Ureter (tissue), 1 donor: Measurements from ENCODE around the gene GDI2. TPM values are rescaled to one million over a fixed set of nuclear protein-coding genes. Genes with fewer than 3 reads are reported as not detected.
"Not testable (repeated sequence)": the region's sequence is repeated elsewhere in the genome, so short reads cannot be mapped to it uniquely, and the experiment has no call there.

Experiments used
- DNase-seq: peaks from one replicate; pipeline ENCODE4 v3.0.0-alpha.2; 2020; ENCODE audit warnings: low spot score
- total RNA-seq: library from RNA; stranded (reverse); gene quantifications from one replicate; pipeline ENCODE4 v1.2.4, GENCODE V29; 2023
- donor health status: DM: yes; HTN: yes; CAD: no.

GDI2 gene
- total RNA-seq, 1 donor from 2014 or later, result 193 TPM

DNA sequence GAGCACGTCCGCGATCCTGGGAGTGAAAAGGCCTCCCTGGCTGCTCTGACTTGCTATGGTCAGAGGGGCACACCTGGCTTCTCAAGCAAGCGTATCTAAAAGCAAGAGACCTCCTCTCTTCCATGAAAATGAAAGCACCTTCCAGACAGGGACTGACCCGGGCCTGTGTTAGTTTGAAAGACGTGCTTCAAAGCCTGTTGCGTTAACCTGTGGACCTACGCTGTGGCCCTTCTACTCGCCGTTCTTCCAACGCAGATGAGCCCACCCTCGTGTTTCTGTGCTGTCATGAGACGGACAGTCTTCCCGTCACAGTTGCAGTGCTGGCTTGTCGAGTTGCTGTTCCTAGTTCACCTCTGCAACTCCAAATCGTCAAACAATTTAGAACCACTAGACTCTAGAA is 15.5 kb upstream of the GDI2 start:
- DNase-seq, result no peak

DNA sequence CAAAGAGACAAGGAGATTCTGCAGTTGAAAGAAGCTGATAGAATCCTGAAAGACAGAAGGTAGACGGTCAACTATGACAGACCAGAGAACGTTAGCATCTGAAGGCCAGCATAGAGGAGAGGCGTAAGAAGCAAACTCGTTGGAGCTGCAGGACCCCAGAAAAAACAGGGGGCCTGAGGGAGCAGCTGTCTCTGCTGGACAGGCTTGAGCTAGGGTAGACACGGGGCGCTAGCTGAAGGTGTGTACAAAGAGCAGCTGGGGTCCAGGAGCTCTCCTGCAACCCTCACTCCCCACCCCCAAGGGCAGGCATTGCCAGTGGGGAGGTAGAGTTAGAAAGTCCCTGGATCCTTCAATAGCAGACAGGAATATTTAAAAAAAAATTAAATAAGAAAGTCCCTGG is 14.6 kb upstream of the GDI2 start:
- DNase-seq, result no peak

DNA sequence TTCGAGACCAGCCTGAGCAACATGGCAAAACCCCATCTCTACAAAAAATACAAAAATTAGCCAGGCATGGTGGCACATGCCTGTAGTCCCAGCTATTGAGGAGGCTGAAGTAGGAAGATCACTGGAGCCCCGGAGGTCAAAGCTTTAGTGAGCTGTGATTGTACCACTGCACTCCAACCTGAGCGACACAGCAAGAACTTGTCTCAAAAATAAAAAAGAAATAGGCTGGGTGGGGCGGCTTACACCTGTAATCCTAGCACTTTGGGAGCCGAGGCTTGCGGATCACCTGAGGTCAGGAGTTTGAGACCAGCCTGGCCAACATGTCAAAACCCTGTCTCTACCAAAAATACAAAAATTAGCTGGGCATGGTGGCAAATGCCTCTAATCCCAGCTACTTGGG is 13.3 kb upstream of the GDI2 start:
- DNase-seq, result not testable (repeated sequence)

DNA sequence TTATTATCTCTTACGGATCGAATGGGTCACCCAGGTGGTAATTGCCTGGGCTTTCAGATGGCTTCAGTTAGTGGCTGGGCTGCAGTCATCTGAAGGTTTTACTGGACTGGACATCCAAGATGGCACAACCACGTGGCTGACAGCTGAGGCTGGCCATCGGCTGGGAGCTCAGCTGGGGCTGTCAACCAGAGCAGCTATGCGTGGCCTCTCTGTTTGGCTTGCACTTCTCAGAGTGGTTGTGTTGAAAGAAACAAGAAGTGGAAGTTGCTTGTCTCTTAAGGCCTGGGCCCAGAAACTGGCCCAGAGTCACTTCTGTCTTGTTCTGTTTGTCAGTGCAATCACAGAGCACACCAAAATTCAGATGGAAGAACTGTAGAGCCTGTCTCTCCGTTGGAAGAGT is 5.7 kb upstream of the GDI2 start:
- no peak for DNase-seq

DNA sequence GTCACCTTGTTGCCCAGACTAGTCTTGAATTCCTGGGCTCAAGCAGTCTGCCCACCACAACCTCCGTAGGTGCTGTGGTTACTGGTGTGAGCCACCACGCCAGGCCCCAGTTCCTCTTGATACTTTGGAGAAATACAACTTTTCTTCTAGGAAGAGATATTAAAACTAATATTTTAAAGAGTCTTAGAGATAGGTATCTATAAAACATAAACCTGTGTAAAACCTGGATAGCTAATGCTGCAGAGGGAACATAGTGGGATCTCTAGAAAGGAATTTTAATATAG is 4.8 kb upstream of the GDI2 start:
- no peak for DNase-seq

DNA sequence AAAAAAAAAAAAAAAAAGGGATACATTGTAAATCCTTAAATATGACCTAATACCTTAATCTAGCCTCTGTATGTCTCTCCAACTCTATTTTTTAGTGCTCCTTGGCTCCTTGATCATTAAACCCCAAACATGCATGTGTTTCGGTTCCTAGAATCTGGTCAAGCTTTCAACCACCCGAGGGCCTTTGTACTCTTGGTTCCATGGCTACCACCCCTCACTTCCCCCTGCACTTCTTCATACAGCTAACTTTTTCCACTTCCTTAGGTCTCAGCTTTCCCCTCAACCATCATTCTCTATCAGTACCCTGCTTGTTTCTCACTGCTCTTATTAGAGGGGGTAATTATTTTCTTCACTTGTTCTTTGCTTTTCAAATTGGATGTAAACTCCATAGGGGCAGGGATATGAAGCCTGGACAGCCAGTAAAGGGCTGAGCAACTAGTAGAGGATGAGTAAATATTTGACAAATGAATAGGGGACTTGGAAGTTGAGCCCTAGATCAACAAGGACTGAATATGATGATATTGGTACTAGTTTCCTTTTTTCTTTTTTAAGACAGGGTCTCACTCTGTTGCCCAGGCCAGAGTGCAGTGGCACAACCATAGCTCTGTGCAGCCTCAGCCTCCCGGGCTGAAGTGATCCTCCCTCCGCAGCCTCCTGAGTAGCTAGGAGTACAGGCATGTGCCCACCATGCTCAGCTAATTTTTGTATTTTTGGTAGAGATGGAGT is 4.3 kb upstream of the GDI2 start:
- DNase-seq, result no peak

DNA sequence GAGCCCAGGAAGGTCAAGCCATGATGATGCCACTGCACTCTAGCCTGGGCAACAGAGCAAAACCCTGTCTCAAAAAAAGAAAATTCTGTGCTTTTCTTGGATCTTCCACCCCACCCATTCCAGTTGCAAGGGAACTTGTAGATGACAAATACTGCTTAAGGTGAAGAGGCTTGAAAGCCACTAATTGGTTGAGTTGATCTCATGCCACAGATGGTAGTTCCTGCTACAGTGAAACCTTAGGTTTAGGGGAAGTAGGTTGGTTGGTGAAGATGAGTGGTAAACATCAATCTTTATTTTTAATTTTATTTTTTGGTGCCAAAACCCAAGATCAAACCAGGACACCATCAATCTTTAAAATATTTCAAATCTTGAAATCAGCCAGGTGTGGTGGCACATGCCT is 2.9 kb upstream of the GDI2 start:
- DNase-seq, result no peak

DNA sequence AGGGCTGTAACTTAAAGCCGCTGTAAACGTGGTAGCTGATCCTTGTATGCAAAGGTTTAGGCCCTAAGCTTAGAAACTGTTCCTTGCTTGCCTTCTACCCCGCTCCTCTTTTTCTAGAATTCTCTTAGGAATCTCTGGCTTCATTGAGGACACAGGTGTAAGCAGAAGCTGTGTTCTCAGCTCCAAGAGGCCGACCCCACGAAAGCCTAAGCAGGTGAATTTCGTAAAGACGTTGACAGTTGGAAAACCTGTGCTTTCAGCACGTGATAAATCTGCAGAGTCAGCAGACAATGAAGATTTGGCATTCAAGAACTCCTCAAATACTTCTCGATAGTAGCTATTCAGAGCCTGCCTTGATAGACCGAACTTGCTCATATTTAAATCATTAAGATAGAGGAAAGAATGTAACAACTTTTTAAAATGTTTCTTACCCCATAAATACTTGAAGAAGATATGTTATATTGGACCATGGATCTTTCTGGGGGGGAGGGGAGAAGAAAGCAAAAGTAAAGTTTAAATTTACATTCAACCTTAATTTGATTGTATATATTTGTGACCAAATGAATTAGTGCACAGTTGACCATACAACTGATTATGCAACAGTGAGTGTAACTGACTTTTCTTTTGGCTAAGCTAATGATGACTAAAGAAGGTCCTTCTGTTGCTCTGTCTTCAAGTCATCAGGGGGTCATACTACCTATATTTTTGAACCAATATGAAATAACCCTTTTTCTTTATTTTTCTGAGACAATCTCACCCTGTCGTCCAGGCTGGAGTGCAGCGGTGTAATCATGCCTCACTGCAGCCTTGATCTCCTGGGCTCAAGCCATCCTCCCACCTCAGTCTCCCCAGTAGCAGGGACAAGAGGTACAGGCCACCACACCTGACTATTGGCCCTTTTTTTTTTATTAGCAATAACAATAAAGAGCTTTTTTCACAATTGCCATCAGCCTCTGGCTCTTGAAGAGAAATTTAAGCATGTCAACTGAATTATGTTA is 1.2 kb upstream of the GDI2 start:
- DNase-seq, result no peak

DNA sequence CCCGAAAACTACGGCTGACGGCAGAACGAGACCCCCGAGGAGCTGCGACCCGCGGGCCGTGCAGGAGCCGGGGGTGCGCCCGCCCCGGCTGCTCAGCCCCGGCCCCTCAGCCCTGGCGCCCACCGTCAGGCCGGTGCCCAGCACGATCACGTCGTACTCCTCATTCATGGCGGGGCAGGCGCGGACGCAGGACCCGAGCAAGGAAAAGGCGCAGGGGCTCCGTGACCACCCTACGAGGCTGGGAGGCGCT is 218 bp downstream of the GDI2 start:
- DNase-seq, result no peak

DNA sequence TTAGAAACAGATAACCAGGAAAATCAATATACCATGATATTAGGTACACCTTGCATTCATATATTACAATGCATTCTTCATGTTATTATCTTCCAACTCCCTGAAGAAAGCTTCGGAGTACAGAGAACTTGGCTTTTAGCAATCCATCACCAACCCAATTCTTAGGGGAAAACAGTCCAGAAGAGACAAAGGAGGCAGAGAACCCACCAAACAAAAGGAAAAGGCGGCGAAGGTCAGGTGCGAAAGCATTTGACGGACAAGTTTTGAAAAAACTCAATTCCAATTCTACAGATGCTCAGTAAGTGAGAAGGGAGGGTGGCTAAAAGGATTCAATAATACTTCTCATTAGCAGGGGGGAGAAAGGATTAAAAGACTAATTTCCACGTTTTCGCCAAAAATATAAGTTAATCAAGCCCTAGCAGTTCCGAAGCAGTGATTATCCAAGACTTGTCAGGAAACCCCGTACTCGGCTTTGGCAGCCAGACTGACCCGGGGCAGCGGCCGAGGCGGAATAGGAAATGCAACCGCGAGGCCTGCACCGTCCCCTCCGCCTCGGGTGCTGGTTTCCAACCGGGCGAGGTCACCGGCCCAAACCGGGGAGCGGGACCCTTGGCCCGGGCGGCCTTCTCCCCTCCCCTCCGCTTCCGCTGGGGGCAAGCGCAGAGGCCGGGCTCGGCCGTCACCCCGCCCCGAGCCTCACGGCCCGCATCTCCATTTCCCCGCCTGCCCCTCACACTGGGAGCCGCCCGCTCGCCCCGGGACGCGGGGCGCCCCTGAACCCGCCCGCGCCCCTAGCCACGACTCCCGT is 747 bp downstream of the GDI2 start:
- peak; percentile 62 for DNase-seq

DNA sequence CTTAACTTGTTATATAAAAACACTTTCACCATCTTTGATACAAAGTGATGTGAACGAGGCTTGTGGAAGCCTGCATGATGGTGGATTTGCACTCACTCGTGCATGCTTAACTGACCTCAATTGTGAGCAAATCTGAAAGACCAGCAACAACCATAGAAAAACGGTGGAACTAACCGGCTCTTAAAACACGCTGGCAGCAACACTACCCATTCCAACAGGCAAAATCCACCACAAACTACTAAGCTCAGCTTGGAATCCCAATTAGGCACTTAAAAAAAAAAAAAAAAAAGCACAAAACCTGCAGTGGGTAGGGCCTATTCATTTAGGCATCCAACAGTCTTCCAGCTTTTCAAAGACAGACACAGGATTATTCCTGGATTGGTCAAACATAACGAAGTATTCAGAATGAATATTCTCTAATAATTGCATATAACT is 1.8 kb downstream of the GDI2 start:
- no peak for DNase-seq

DNA sequence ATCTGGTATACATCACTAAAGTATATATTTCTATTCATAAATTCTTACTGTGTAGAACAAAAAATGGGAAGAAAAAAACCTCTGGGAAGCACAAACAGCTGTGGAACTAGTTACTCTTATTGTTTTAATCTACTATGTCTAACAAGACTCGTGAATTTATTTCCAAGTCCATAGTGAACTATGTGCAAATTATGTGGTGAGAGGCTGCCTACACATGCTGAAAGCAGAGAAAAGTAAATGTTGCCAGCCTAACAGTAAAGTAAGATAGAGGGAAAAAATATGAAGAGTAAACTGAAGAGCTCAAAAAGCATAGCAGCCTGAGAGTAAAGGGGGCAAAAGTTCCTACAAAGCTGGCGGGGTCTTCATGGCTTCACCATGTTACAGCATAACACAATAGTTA is 3.0 kb downstream of the GDI2 start:
- no peak for DNase-seq

DNA sequence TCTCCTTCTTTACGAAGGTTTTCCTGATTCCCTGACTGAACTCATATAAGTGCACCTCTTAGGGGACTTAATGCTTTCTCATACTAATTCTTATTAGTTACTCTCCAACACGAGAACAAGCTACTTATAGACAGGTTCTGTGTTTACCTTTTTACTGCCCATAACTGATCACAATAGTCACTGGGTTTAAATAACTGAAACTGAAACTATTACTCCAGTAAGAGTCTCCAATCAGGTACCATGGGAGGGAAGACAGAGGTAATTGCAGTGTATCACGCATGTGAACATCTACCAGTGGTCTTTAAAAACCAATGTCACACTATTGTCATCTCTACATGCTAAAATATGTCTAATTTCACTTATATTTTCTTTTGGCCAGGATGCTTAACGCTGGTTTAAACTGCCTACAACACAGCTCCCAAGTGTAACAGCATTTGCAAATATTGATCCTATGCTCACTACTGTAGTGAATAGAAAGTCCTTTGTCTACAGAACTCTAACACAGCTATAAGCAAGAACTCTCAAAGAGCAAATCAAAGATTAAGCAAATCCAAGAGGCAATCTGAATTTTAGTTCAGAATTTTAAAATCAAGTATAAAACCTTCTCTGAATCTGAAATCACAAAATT is 3.6 kb downstream of the GDI2 start:
- DNase-seq, result no peak

DNA sequence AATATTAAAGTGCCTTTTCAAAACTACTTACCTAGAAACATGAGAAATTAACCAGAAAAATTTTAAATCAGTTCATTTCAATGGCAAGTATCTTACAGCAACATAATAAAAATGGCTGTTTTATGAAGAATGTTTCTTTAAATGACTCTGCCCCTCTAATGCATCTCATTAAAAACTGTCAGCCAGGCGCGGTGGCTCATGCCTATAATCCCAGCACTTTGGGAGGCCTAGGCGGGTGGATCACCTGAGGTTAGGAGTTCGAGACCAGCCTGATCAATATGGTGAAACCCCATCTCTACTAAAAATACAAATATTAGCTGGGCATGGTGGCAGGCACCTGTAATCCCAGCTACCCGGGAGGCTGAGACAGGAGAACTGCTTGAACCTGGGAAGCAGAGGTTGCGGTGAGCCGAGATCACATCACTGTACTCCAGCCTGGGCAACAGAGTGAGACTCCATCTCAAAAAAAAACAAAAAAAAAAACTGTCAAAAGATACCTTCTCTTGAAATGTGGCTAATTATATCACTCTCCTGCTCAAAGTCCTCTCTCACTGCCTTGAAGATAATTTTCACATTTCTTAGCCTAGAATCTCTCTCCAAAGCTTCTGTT is 4.3 kb downstream of the GDI2 start:
- DNase-seq, result not testable (repeated sequence)

DNA sequence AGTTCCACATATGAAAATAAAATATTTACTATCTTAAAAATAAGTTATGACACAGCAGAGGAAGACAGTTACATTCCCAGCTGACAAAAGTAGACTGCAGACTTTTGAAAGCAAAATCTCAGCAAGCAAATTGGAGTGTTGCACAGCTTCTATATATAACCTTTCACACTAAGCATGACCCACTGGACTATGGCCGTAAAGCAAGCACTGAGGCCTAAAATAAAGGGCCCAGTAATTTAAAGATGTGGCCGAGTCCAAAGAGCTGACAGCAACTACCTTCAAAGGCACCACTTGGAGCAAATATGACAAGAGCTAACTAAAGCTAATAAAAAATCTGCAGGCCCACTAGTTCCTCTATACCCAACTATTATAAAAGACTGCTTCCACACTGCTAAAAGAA is 6.5 kb downstream of the GDI2 start:
- no peak for DNase-seq

DNA sequence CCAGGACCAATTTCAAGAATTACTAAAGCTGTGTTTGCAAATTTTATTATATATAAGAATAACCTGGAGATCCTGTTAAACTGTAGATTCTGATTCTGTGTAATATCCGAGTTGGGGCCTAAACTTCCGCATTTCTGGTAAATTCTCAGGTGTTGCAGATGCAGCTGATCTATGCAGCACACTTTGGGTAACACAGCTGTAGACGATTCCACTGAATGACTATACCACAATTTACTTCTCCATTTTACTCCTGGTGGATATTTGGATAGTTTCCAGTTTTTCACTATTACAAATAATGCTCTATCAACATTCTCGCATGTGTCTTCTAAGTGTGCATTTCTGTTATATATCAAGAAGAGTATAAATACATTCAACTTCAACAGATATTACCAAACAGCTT is 7.5 kb downstream of the GDI2 start:
- DNase-seq, result no peak

DNA sequence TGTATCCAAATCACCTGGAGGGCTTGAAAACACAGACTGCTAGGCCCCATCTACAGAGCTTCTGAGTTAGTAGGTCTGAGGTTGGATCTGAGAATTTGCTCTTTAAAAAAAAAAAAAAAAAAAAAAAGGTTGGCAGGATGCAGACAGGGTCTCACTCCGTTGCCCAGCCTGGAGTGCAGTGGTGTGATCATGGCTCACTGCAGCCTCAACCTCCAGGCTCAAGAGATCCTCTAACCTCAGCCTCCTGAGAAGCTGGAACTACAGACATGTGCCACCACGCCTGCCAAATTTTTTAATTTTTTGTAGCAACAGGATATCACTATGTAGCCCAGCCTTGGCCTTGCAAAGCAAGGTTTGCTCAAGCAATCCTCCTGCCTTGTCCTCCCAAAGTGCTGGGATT is 8.0 kb downstream of the GDI2 start:
- no peak for DNase-seq

DNA sequence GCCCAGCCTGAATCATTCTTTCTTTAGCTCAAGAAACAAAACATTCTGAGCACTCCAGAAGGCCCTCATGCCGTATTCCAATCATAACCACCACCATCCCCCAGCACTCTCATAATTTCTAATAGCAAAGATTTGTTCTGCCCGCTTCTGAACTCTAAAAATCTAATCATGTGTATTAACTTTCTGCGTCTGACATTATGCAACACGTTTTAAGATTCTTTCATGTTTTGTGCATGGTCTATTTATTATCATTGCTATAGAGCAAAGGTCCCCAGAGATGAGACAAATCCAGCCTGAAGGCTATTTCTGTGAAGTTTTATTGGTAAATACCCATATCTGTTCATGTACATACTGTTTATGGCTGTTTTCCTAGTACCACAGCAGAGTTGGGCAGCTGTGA is 8.8 kb downstream of the GDI2 start:
- no peak for DNase-seq

DNA sequence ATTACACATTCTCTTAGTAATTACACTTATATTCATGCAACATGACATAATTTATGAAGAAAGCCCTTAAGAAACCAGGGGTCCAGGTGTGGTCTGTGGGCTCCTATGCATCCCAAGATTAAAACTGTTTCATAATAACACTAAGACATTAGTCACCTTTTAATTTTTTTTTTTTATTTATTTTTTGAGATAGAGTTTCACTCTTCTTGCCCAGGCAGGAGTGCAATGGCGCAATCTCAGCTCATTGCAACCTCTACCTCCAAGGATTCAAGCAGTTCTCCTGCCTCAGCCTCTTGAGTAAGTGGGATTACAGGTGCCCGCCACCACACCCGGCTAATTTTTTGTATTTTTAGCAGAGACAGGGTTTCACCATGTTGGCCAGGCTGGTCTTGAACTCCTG is 12.5 kb downstream of the GDI2 start:
- no peak for DNase-seq

DNA sequence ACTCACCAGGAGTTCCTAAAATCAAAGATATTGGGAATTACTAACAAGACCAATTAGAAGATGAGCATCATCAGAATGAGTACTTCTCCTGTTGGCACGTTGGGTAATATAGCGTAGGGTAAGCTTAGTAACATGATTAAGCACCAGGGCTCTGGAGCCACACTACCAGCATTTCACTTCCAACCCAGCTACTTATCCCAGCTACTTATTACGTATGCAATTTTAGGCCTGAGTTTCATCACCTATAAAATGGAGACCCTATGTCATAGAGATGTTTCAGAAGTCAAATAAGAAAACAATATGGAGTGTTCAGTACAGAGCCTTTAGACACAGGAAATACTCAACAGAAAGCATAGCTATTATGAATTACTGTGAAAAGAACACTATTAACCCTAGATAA is 19.0 kb downstream of the GDI2 start:
- DNase-seq, result no peak

DNA sequence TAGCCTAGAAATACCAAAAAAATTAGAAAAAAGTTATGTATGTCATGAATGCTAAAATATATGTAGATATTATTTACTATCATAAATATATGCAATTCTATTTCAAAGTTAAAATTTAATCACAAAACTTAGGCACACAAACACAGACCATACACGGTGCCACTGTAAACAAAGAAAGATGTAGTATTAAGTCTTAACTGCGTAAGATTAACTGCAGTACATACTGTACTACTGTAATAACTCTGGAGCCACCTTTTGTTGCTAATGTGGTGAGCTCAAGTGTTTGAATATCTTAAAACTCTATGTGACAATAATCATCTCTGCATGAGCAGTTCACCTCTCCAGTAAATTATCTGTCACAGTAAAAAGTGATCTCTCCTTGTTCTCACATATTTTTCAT is 23.6 kb downstream of the GDI2 start:
- no peak for DNase-seq

DNA sequence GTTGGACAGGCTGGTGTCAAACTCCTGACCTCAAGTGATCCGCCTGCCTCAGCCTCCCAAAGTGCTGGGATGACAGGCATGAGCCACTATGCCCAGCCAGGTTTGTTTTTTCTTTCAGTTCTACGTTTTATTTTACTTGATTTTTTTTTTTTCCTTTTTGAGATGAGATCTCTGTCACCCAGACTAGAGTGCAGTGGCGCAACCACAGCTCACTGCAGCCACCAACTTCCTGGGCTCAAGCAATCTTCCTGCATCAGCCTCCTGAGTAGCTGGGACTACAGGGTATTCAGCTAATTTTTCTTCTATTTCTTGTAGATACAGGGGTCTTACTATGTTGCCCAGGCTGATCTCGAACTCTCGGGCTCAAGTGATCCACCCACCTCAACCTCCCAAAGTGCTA is 24.3 kb downstream of the GDI2 start:
- no peak for DNase-seq
